ENCODE data around the gene IL1R2. TPM values are rescaled to one million over a fixed set of nuclear protein-coding genes. Genes with fewer than 3 reads are reported as not detected.

The IL1R2 gene
- total RNA-seq, 4 donors from 2014 or later: 2.1 to 13.1 (median 5.8) TPM

- Histone ChIP-seq H3K27ac (peak overlapping the region in 2 of 4 donors; percentile 9 to 27), H3K9me3 (no peaks in the 10 kb centered on the region), H3K36me3 (no peaks in the 10 kb centered on the region), H3K4me3 (no peak overlapping the region), H3K27me3 (no peaks in the 10 kb centered on the region), H3K4me1 (peaks cover 7 to 8% of the 10 kb centered on the region in 2 donors)
- ATAC-seq (no peak), DNase-seq (no peak)
- TF ChIP-seq POLR2A (IDR thresholded peaks at IDR 0.05): no peak
- no peak for TF ChIP-seq CTCF (IDR thresholded peaks at IDR 0.05 in 4 of 5, conservative IDR thresholded peaks at IDR 0.05 in 1 of 5)
- intact Hi-C loops (cut with DNase I; ENCODE audit: low total_unique reads) (no loop called here), in situ Hi-C loops (cut with MboI; ENCODE audit: low sequenced_read_pairs in 4 of 4) (no loop called here)
These were observed 42.3 kb downstream of the IL1R2 start for GRCh38 chr2:102033750-102034682.

GRCh38 chr2:102034683-102035548, 43.2 kb downstream of the IL1R2 start:
- no peak for DNase-seq
- H3K36me3 ChIP-seq: no peaks in the 10 kb centered on the region
- H3K27me3 ChIP-seq: no peaks in the 10 kb centered on the region
- intact Hi-C loops (cut with DNase I; ENCODE audit: low total_unique reads): no loop called here
- no peaks in the 10 kb centered on the region for H3K9me3 ChIP-seq
- no peak overlapping the region for H3K27ac ChIP-seq
- no peak for ATAC-seq
- TF ChIP-seq POLR2A (IDR thresholded peaks at IDR 0.05) (no peak), CTCF (IDR thresholded peaks at IDR 0.05 in 4 of 5, conservative IDR thresholded peaks at IDR 0.05 in 1 of 5) (no peak)
- H3K4me3 ChIP-seq: no peak overlapping the region
- H3K4me1 ChIP-seq: peaks cover 7 to 8% of the 10 kb centered on the region in 2 donors
- in situ Hi-C loops (cut with MboI; ENCODE audit: low sequenced_read_pairs in 4 of 4): no loop called here

GRCh38 chr2:102037681-102038080, 45.9 kb downstream of the IL1R2 start:
- intact Hi-C loops (cut with DNase I; ENCODE audit: low total_unique reads): no loop called here
- Histone ChIP-seq H3K4me1 (peaks cover 7 to 8% of the 10 kb centered on the region in 2 donors), H3K4me3 (no peak overlapping the region), H3K9me3 (no peaks in the 10 kb centered on the region), H3K36me3 (no peaks in the 10 kb centered on the region), H3K27ac (peak overlapping the region; percentile 66 to 78 (median 72)), H3K27me3 (no peaks in the 10 kb centered on the region)
- peak in 1 of 2 donors; percentile 46 for DNase-seq
- in situ Hi-C loops (cut with MboI; ENCODE audit: low sequenced_read_pairs in 4 of 4): no loop called here
- peak in 1 of 2 donors; percentile 43 for TF ChIP-seq POLR2A (IDR thresholded peaks at IDR 0.05)
- TF ChIP-seq CTCF (IDR thresholded peaks at IDR 0.05 in 4 of 5, conservative IDR thresholded peaks at IDR 0.05 in 1 of 5): no peak
- ATAC-seq: peak; percentile 71 to 72

GRCh38 chr2:102040229-102040628, 48.5 kb downstream of the IL1R2 start:
- ATAC-seq: no peak
- TF ChIP-seq POLR2A (IDR thresholded peaks at IDR 0.05) (no peak), CTCF (IDR thresholded peaks at IDR 0.05 in 4 of 5, conservative IDR thresholded peaks at IDR 0.05 in 1 of 5) (no peak)
- in situ Hi-C loops (cut with MboI; ENCODE audit: low sequenced_read_pairs in 4 of 4): no loop called here

More at GRCh38 chr2:102040229-102040628, 48.5 kb downstream of the IL1R2 start:
- peak in 1 of 2 donors; percentile 44 for DNase-seq
- Histone ChIP-seq H3K4me3 (no peak overlapping the region), H3K9me3 (no peaks in the 10 kb centered on the region), H3K36me3 (no peaks in the 10 kb centered on the region), H3K27me3 (no peaks in the 10 kb centered on the region), H3K27ac (no peak overlapping the region), H3K4me1 (peaks cover 3 to 7% of the 10 kb centered on the region in 2 donors)
- intact Hi-C loops (cut with DNase I; ENCODE audit: low total_unique reads): no loop called here

Measured in gastrocnemius medialis (tissue), 4 donors.